Transverse colon (tissue), 4 donors: ENCODE data around the gene TRPM4. TPM values are rescaled to one million over a fixed set of nuclear protein-coding genes. Genes with fewer than 3 reads are reported as not detected.

Experiments used
- DNase-seq: peaks from one replicate; pipeline ENCODE4 v3.0.0-alpha.2; 2019
- H3K27ac ChIP-seq, 4 donors: fragments of 200-600 bp; sonication (generic); 2 replicates each; pipeline ENCODE4 v1.5.1; 2016 to 2018; ENCODE audit warnings: inconsistent platforms in 4 of 4
- H3K27me3 ChIP-seq: fragments of 200-600 bp; sonication (generic); 2 replicates; pipeline ENCODE4 v1.5.1; 2017; ENCODE audit warnings: inconsistent platforms
- H3K36me3 ChIP-seq, 4 donors: fragments of 200-600 bp; sonication (generic); 2 replicates each; pipeline ENCODE4 v1.5.1; 2017 to 2019; ENCODE audit warnings: inconsistent platforms in 4 of 4
- H3K4me1 ChIP-seq, 4 donors: fragments of 200-600 bp; sonication (generic); 2 replicates each; pipeline ENCODE4 v1.5.1; 2017 to 2020; ENCODE audit warnings: inconsistent platforms in 4 of 4
- H3K4me3 ChIP-seq, 4 donors: fragments of 200-600 bp; sonication (generic); 1 replicate in 1 of 4; 2 replicates in 3 of 4; pipeline versions ENCODE4 v1.5.1 to v1.6.1; 2017 to 2019; ENCODE audit warnings: inconsistent platforms in 4 of 4
- H3K9me3 ChIP-seq, 2 donors: fragments of 200-600 bp; sonication (generic); 2 replicates each; pipeline ENCODE4 v1.5.1; 2017 to 2019; ENCODE audit warnings: inconsistent platforms in 2 of 2
- CTCF ChIP-seq, 5 experiments: fragments of 200-600 bp in 3 of 5; fragments of 450-650 bp in 2 of 5; sonication (generic) in 3 of 5; IDR thresholded peaks; 1 replicate in 2 of 5; 2 replicates in 3 of 5; pipeline ENCODE4 v1.5.1; 2016 to 2017; ENCODE audit warnings: antibody characterized with exemption in 5 of 5, inconsistent platforms in 3 of 5, mild to moderate bottlenecking in 2 of 5, moderate library complexity in 1 of 5
- EP300 ChIP-seq: sonication (generic); formaldehyde crosslinking; IDR thresholded peaks from one replicate; pipeline ENCODE4 v1.6.1; 2017; ENCODE audit warnings: antibody characterized with exemption, low read depth
- POLR2A ChIP-seq: fragments of 450-650 bp; IDR thresholded peaks from one replicate; pipeline ENCODE4 v1.6.1; 2016; ENCODE audit warnings: antibody characterized with exemption, mild to moderate bottlenecking, moderate library complexity
- POLR2AphosphoS5 ChIP-seq, 3 donors: sonication (generic); formaldehyde crosslinking; IDR thresholded peaks; one replicate each; pipeline ENCODE4 v1.6.1; 2016; ENCODE audit warnings: antibody characterized with exemption in 3 of 3
- WGBS, 2 donors: methylation state at CpG; one replicate each; pipeline ENCODE4 v1.1.5; 2018; ENCODE audit warnings: low coverage in 1 of 2; 5-methylcytosine and 5-hydroxymethylcytosine counted together
- in situ Hi-C, 4 donors: fragments of 200-750 bp; cut with MboI; loops; one replicate each; pipeline versions ENCODE4 v1.15.0 to v1.15.1; 2017; ENCODE audit warnings: low sequenced_read_pairs in 3 of 4, low pct_ligation_motif_present in 1 of 4, low pct_unique_long_range_greater_than_20kb in 1 of 4
- intact Hi-C: fragments of 100-400 bp; cut with DNase I; formaldehyde crosslinking; loops from one replicate; pipeline ENCODE4 v1.15.1; 2023; ENCODE audit warnings: low total_unique reads
- total RNA-seq, 4 donors: library from RNA; depleted of rRNA; stranded (reverse); fragments of >200 nt; gene quantifications; one replicate each; pipeline ENCODE4 v1.1.0, GENCODE V29; 2016

The TRPM4 gene
- total RNA-seq, 4 donors from 2014 or later, result 247 to 884 (median 568) TPM

DNA sequence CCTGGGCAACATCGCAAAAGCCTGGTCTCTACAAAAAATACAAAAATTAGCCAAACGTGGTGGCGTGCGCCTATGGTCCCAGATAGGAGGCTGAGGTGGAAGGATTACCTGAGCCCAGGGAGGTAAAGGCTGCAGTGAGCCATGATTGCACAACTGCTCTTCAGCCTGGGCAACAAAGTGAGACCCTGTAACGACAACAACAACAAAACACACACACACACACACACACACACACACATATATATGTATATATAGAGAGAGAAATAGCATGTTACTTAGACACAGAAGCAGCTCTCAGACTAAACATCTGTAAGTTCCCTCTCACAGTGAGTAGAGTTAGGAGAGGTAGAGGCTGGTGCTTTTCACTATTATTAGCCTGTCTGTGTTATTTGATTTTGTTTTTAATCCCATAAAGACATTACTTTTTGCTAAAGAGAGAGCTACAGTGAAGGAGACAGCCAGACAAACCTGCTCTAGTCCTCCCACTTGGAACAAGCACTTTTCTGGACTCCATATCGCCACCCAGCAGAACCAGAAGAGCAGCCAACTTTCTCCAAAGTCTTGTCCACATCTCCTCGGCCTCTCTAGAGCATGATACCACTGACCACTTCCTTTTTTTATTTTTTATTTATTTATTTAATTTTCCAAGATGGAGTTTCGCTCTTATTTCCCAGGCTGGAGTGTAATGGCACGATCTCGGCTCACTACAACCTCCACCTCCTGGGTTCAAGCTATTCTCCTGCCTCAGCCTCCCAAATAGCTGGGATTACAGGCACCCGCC is 46.2 kb upstream of the TRPM4 start:
- in situ Hi-C loops (no loop called here), intact Hi-C loops (no loop called here)
- peaks cover 0 to 17% (median 4%) of the 10 kb centered on the region in 4 donors for H3K36me3 ChIP-seq
- DNase-seq, result no peak
- peaks cover 0 to 16% (median 13%) of the 10 kb centered on the region in 4 donors for H3K4me1 ChIP-seq
- TF ChIP-seq POLR2A (no peak), EP300 (no peak), CTCF (IDR thresholded peaks at IDR 0.05) (no peak), POLR2AphosphoS5 (IDR thresholded peaks at IDR 0.05) (no peak)
- H3K27me3 ChIP-seq, result no peaks in the 10 kb centered on the region
- no peaks in the 10 kb centered on the region for H3K9me3 ChIP-seq
- 33 to 78% methylated on average over 2 to 11 of the region's 11 CpGs for WGBS, 2 donors
- H3K27ac ChIP-seq, result no peak overlapping the region
- H3K4me3 ChIP-seq, result no peak overlapping the region

GRCh38 chr19:49113762-49114629 is 43.6 kb upstream of the TRPM4 start, which contains the start of gene LIN7B:
Gene LIN7B, plus strand, starts transcription at chr19:49114370. Its CDS starts 35 bp downstream, at chr19:49114405.
- peak; percentile 74 for DNase-seq
- no peak for TF ChIP-seq EP300
- peak; percentile 14 to 62 (median 40) for TF ChIP-seq CTCF (IDR thresholded peaks at IDR 0.05)
- peak within 1 kb of the TSS; percentile 81 to 89 (median 86) for H3K27ac ChIP-seq
- H3K9me3 ChIP-seq, result no peaks in the 10 kb centered on the region
- H3K27me3 ChIP-seq, result no peaks in the 10 kb centered on the region
- no peaks in the 10 kb centered on the region for H3K36me3 ChIP-seq
- intact Hi-C loops, result no loop called here
- peaks cover 9 to 28% (median 26%) of the 10 kb centered on the region in 4 donors for H3K4me1 ChIP-seq
- in situ Hi-C loops, result no loop called here
- WGBS, 2 donors, result 2 to 4% methylated on average over 4 to 21 of the region's 66 CpGs
- peak within 1 kb of the TSS; percentile 80 to 97 (median 84) for H3K4me3 ChIP-seq

DNA sequence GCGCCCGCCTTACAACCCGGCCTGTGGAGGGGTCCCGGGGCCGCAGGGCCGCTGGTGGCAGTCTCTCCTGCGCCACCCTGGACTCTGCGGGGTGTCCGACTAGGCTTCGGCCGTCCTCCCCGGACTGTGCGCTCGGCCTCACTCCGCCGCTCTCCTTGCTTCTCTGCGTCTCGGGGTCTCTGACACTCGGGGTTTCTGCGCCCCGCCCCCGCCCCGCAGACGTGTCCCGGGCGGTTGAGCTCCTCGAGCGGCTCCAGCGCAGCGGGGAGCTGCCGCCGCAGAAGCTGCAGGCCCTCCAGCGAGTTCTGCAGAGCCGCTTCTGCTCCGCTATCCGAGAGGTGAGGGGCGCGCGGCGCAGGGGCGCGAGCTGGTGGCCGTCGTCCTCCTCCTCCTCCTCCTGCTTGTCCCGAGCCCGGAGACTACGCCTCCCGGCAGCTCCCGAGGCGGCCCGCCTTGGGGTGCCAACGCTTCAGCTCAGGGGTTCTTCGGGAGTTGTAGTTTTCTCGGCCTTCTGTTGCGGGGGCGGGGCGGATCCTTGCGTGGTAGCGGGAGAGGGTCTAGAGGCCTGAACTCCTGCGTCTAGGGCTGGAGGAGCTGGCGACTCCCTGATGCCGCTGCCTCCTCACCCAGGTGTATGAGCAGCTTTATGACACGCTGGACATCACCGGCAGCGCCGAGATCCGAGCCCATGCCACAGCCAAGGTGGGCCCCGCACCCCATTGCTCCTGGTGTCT is 42.8 kb upstream of the TRPM4 start:
- Histone ChIP-seq H3K27me3 (no peaks in the 10 kb centered on the region), H3K9me3 (no peaks in the 10 kb centered on the region), H3K36me3 (no peaks in the 10 kb centered on the region), H3K4me1 (peaks cover 14 to 35% (median 33%) of the 10 kb centered on the region in 4 donors), H3K27ac (peak overlapping the region; percentile 81 to 89 (median 86)), H3K4me3 (peak overlapping the region; percentile 80 to 97 (median 84))
- peak; percentile 66 for DNase-seq
- 18% methylated on average over 34 of the region's 68 CpGs; no CpG with 5 or more reads in 1 of the 2 donors for WGBS, 2 donors
- in situ Hi-C loops, result no loop called here
- intact Hi-C loops, result no loop called here
- TF ChIP-seq POLR2A (peak; percentile 13), EP300 (no peak), CTCF (IDR thresholded peaks at IDR 0.05) (no peak), POLR2AphosphoS5 (IDR thresholded peaks at IDR 0.05) (peak in 2 of 3 donors; percentile 12 to 32)
